Stimulated activated CD8-positive, alpha-beta memory T cell treated with anti-CD3 and anti-CD28 coated beads, Interleukin-12 subunit alpha, Interleukin-12 subunit beta, amount 100 ng/mL, for 4 hours (primary cell): ENCODE measurements around the gene SLC36A4.
"Not testable (repeated sequence)": the region's sequence is repeated elsewhere in the genome, so short reads cannot be mapped to it uniquely, and the experiment has no call there.

Experiments
- DNase-seq: peaks from one replicate; pipeline ENCODE4 v3.0.0-alpha.2; 2020; ENCODE audit warnings: low read depth

SLC36A4 gene

GRCh38 chr11:93193731-93194130 lies 4.1 kb downstream of the SLC36A4 start:
- DNase-seq = no peak

GRCh38 chr11:93192163-93192562 lies 5.6 kb downstream of the SLC36A4 start:
- no peak for DNase-seq

- no peak for DNase-seq
These were observed 8.3 kb downstream of the SLC36A4 start for GRCh38 chr11:93189462-93189861.

- DNase-seq = no peak
These were observed 9.1 kb downstream of the SLC36A4 start for GRCh38 chr11:93188726-93189125.

GRCh38 chr11:93187290-93187689 lies 10.5 kb downstream of the SLC36A4 start:
- DNase-seq = no peak

GRCh38 chr11:93177891-93178290 lies 19.9 kb downstream of the SLC36A4 start:
- DNase-seq = not testable (repeated sequence)

GRCh38 chr11:93169950-93170561 lies 27.7 kb downstream of the SLC36A4 start:
- no peak for DNase-seq

- DNase-seq = no peak
These were observed 28.6 kb downstream of the SLC36A4 start for GRCh38 chr11:93169143-93169542.

- no peak for DNase-seq
These were observed 30.9 kb downstream of the SLC36A4 start for GRCh38 chr11:93166862-93167261.

GRCh38 chr11:93166194-93166593 lies 31.6 kb downstream of the SLC36A4 start:
- no peak for DNase-seq

GRCh38 chr11:93160808-93161207 lies 37.0 kb downstream of the SLC36A4 start:
- no peak for DNase-seq

GRCh38 chr11:93160156-93160555 lies 37.6 kb downstream of the SLC36A4 start:
- DNase-seq = no peak

- no peak for DNase-seq
These were observed 38.1 kb downstream of the SLC36A4 start for GRCh38 chr11:93159721-93160120.

- DNase-seq = no peak
These were observed 42.1 kb downstream of the SLC36A4 start for GRCh38 chr11:93155738-93156137.

- DNase-seq = no peak
These were observed 52.3 kb downstream of the SLC36A4 start for GRCh38 chr11:93145390-93145915.

- DNase-seq = no peak
These were observed 54.0 kb downstream of the SLC36A4 start for GRCh38 chr11:93143800-93144199.

GRCh38 chr11:93143186-93143585 lies 54.6 kb downstream of the SLC36A4 start:
- no peak for DNase-seq

- DNase-seq = no peak
These were observed 64.2 kb downstream of the SLC36A4 start for GRCh38 chr11:93133488-93134109.

GRCh38 chr11:93132836-93133235 lies 65.0 kb downstream of the SLC36A4 start:
- DNase-seq = no peak

- no peak for DNase-seq
These were observed 66.1 kb downstream of the SLC36A4 start for GRCh38 chr11:93131709-93132108.

- DNase-seq = no peak
These were observed 69.2 kb downstream of the SLC36A4 start for GRCh38 chr11:93128574-93128973.

- DNase-seq = no peak
These were observed 74.4 kb downstream of the SLC36A4 start for GRCh38 chr11:93123351-93123898.

- DNase-seq = no peak
These were observed 75.1 kb downstream of the SLC36A4 start for GRCh38 chr11:93122535-93123235.
